ENCODE measurements around the gene GABRR1.

GABRR1 gene

DNA sequence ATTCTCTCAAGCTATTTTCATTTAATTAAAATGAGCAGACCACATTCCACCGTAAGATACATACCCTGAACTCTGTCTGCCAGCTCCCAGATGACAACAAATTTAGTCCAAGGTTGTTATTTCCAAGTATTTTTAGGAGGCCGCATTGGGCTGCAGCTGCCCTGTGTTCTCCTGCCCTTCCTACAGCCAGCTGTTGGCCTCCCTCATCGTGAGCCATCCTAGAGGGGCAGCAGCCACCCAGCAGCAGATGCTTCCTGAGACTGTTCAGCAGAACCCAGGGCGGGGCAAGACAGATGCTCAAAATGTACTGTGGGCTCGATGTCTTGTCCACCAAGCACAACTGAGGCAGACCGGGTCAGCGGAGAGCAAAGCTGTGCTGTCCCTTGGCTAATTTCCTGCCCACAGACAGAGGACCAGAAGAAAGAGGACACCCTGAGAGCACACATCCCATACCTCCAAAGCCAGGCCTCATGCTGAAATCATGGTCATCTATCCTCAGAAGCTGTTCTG is 16.4 kb downstream of the GABRR1 start:
- ChIA-PET POLR2A (interaction anchor here (1.2 kb wide), 2 partner anchors 11 to 55 kb away, joined by 3 read pairs; no protein-coding TSS in a partner anchor), CTCF (interaction anchor here (0.6 to 1.4 kb wide), 3 partner anchors 19 to 1939 kb away, joined by 3 to 9 read pairs (median 3); no protein-coding TSS in a partner anchor)
- TF ChIP-seq NFRKB (IDR thresholded peaks at IDR 0.05) = no peak
- no peak for TF ChIP-seq CTBP1 (IDR thresholded peaks at IDR 0.05; ENCODE audit: borderline replicate concordance)
- no peak for TF ChIP-seq LEF1 (IDR thresholded peaks at IDR 0.05; ENCODE audit: borderline replicate concordance)
- no peak for TF ChIP-seq ZNF384 (IDR thresholded peaks at IDR 0.05)

DNA sequence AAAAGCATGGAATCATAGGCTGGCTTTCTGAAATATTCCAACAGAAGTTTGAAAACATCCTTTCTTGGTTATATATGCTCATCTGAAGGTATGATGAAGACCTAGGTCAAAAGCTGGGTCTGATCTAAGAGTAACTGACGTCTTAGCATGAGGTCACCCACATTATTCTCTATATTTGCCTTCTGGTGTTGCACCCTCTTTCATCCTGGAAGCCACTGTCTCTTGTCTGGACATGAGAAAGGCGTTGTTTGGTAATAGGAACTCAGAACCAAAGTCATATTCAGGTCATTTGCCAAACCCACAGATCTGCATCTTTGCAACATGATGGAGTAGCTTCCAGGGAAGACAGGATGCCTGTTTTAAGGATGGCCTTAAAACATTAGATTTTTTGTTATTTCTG is 17.6 kb downstream of the GABRR1 start:
- no peak for TF ChIP-seq HDGF (IDR thresholded peaks at IDR 0.05; ENCODE audit: borderline replicate concordance)
- TF ChIP-seq BHLHE40 (IDR thresholded peaks at IDR 0.05; ENCODE audit: borderline replicate concordance) = no peak
- TF ChIP-seq, protein P1, sequence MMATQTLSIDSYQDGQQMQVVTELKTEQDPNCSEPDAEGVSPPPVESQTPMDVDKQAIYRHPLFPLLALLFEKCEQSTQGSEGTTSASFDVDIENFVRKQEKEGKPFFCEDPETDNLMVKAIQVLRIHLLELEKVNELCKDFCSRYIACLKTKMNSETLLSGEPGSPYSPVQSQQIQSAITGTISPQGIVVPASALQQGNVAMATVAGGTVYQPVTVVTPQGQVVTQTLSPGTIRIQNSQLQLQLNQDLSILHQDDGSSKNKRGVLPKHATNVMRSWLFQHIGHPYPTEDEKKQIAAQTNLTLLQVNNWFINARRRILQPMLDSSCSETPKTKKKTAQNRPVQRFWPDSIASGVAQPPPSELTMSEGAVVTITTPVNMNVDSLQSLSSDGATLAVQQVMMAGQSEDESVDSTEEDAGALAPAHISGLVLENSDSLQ (IDR thresholded peaks at IDR 0.05) = no peak
- ChIA-PET CTCF (no interaction called here), POLR2A (interaction anchor here (1.2 kb wide), 1 partner anchor 13 kb away, joined by 3 read pairs; no protein-coding TSS in a partner anchor)
- DNase-seq (ENCODE audit: extremely low spot score) = no peak

More for the DNA sequence above, 16.4 kb downstream of the GABRR1 start:
- DNase-seq (ENCODE audit: extremely low spot score) = no peak

DNA sequence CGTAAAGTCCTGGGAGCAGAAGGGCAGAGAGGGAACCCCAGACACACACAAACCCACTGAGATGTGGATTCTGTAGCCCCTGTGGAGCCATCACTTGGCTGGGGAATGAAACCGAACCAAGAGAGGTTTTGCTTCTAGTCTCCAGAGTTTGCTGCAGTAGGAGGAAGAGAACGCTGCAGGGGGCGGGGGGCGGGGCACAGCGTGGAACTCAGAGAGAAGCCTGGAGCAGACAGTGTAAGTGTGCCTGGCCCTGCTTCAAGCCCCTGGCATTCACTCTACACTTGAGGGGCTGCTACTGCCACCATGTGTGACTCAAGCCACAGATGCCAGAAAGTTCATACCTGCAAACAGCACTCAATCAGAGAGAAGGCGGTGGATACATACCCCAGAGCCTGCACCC is 18.9 kb downstream of the GABRR1 start:
- DNase-seq (ENCODE audit: extremely low spot score) = peak; percentile 31
- CTCF ChIA-PET = no interaction called here
- POLR2A ChIA-PET = no interaction called here
- TF ChIP-seq TARDBP (IDR thresholded peaks at IDR 0.05) (no peak), ARNT (IDR thresholded peaks at IDR 0.05) (no peak), CTBP1 (IDR thresholded peaks at IDR 0.05; ENCODE audit: borderline replicate concordance) (no peak), HDGF (IDR thresholded peaks at IDR 0.05; ENCODE audit: borderline replicate concordance) (no peak), ZNF384 (IDR thresholded peaks at IDR 0.05) (no peak), ELF4 (IDR thresholded peaks at IDR 0.05) (no peak), FOXM1 (IDR thresholded peaks at IDR 0.05; ENCODE audit: borderline replicate concordance) (no peak), NFRKB (IDR thresholded peaks at IDR 0.05) (no peak), SP1 (IDR thresholded peaks at IDR 0.05) (no peak), BHLHE40 (IDR thresholded peaks at IDR 0.05; ENCODE audit: borderline replicate concordance) (no peak)
- TF ChIP-seq, protein P1 (IDR thresholded peaks at IDR 0.05) = no peak

DNA sequence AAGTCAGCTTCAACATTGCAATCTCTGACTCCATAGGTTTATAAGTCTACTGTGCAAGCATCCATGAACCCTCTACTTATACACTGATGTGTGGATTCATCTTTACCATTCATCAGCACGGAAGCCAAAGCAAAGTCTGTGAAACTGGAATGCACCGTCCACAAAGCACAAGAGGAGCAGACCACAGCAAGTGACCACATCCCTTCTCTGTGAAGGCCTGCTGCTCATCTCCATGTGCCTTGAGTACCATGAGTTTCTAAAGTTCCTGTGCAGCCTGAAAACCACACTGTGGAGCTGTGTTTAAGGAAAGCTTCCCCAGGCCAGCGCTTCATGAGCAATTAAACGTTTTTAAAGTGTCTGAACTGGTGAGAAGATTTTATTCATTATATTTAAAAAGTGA is 20.0 kb downstream of the GABRR1 start:
- CTCF ChIA-PET = no interaction called here
- POLR2A ChIA-PET = no interaction called here
- TF ChIP-seq SP1 (IDR thresholded peaks at IDR 0.05) = no peak
- TF ChIP-seq ZNF384 (IDR thresholded peaks at IDR 0.05) = no peak
- TF ChIP-seq LEF1 (IDR thresholded peaks at IDR 0.05; ENCODE audit: borderline replicate concordance) = no peak
- TF ChIP-seq SUZ12 (IDR thresholded peaks at IDR 0.05) = no peak
- TF ChIP-seq HDGF (IDR thresholded peaks at IDR 0.05; ENCODE audit: borderline replicate concordance) = no peak
- TF ChIP-seq ELF4 (IDR thresholded peaks at IDR 0.05) = no peak
- no peak for TF ChIP-seq BHLHE40 (IDR thresholded peaks at IDR 0.05; ENCODE audit: borderline replicate concordance)
- no peak for TF ChIP-seq ARNT (IDR thresholded peaks at IDR 0.05)
- no peak for TF ChIP-seq L3MBTL2 (conservative IDR thresholded peaks at IDR 0.05)
- no peak for DNase-seq (ENCODE audit: extremely low spot score)

DNA sequence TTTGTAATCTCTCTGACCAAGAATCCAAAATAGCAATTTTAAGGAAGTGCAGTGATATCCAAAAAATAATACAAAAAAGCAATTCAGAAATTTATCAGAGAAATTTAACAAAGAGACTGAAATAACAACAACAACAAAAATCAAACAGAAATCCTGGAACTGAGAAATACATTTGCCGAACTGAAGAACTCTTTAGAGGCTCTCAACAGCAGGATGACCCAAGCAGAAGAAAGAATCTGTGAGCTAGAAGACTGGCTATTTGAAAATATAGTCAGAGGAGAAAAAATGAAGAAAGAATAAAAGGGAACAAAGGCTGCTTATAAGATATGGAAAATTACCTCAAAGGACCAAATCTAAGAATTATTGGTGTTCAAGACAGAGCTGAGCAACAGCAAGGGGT is 22.6 kb downstream of the GABRR1 start:
- CTCF ChIA-PET = no interaction called here
- TF ChIP-seq FOXK2 (IDR thresholded peaks at IDR 0.05) (no peak), CTBP1 (IDR thresholded peaks at IDR 0.05; ENCODE audit: borderline replicate concordance) (no peak), ARNT (IDR thresholded peaks at IDR 0.05) (no peak), ZNF384 (IDR thresholded peaks at IDR 0.05) (no peak), SUZ12 (IDR thresholded peaks at IDR 0.05) (no peak), SP1 (IDR thresholded peaks at IDR 0.05) (no peak), BHLHE40 (IDR thresholded peaks at IDR 0.05; ENCODE audit: borderline replicate concordance) (no peak), FOXA1 (IDR thresholded peaks at IDR 0.05) (no peak), TARDBP (IDR thresholded peaks at IDR 0.05) (no peak), HDGF (IDR thresholded peaks at IDR 0.05; ENCODE audit: borderline replicate concordance) (no peak), NFRKB (IDR thresholded peaks at IDR 0.05) (no peak), L3MBTL2 (conservative IDR thresholded peaks at IDR 0.05) (no peak), ELF4 (IDR thresholded peaks at IDR 0.05) (no peak), LEF1 (IDR thresholded peaks at IDR 0.05; ENCODE audit: borderline replicate concordance) (no peak)
- TF ChIP-seq, protein P1 (IDR thresholded peaks at IDR 0.05) = no peak
- no peak for DNase-seq (ENCODE audit: extremely low spot score)
- POLR2A ChIA-PET = no interaction called here

DNA sequence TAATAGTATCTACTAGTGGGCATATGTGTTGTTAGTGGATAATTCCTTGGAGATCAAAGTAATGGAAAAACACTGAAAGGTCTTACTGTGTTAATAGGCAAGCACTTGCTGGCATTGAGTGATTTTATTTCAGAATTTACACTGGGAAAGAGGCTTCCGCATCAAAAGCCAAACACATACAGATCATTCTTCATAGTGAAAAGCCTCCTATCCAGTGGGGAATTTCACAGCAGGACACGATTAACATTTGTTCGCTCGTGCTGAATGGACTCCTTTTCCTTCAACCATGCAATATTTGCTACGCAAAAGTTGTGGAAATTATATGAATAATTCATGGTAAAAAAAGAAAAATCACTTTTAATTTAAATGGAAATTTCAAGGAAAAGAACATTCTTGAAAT is 26.4 kb downstream of the GABRR1 start:
- TF ChIP-seq HDGF (IDR thresholded peaks at IDR 0.05; ENCODE audit: borderline replicate concordance) (no peak), TARDBP (IDR thresholded peaks at IDR 0.05) (no peak), FOXA1 (IDR thresholded peaks at IDR 0.05) (no peak), FOXM1 (IDR thresholded peaks at IDR 0.05; ENCODE audit: borderline replicate concordance) (no peak), LEF1 (IDR thresholded peaks at IDR 0.05; ENCODE audit: borderline replicate concordance) (no peak), CTBP1 (IDR thresholded peaks at IDR 0.05; ENCODE audit: borderline replicate concordance) (no peak), ELF4 (IDR thresholded peaks at IDR 0.05) (no peak), L3MBTL2 (conservative IDR thresholded peaks at IDR 0.05) (no peak), ARNT (IDR thresholded peaks at IDR 0.05) (no peak), NFRKB (IDR thresholded peaks at IDR 0.05) (no peak), ZNF384 (IDR thresholded peaks at IDR 0.05) (no peak), SUZ12 (IDR thresholded peaks at IDR 0.05) (no peak), FOXK2 (IDR thresholded peaks at IDR 0.05) (no peak), BHLHE40 (IDR thresholded peaks at IDR 0.05; ENCODE audit: borderline replicate concordance) (no peak), SP1 (IDR thresholded peaks at IDR 0.05) (no peak)
- TF ChIP-seq, protein P1 (IDR thresholded peaks at IDR 0.05) = no peak
- no peak for DNase-seq (ENCODE audit: extremely low spot score)
- POLR2A ChIA-PET = interaction anchor here (1.0 kb wide), 1 partner anchor 45 kb away, joined by 3 read pairs; the partner anchor contains the start of gene PM20D2
- CTCF ChIA-PET = interaction anchor here (0.6 kb wide), 1 partner anchor 67 kb away, joined by 5 read pairs; no protein-coding TSS in a partner anchor
